MM.1S (cell line): ENCODE results near the gene LRRC71.

Experiments used
- DNase-seq: peaks from one replicate; pipeline ENCODE4 v3.0.0-alpha.2; 2015
- H2AFZ ChIP-seq: fragments of 300-600 bp; sonication (generic); 2 replicates; pipeline ENCODE4 v1.6.0; 2016; ENCODE audit warnings: antibody characterized with exemption, low read length
- H3F3A ChIP-seq: fragments of 300-600 bp; sonication (generic); 2 replicates; pipeline ENCODE4 v1.6.1; 2016; ENCODE audit warnings: mild to moderate bottlenecking, antibody characterized with exemption, low read length, moderate library complexity, mixed read lengths; ENCODE audit not compliant: insufficient read depth
- H3K27ac ChIP-seq: fragments of 300-600 bp; sonication (generic); 2 replicates; pipeline ENCODE4 v1.5.1; 2016; ENCODE audit warnings: mild to moderate bottlenecking, low read length
- H3K27me3 ChIP-seq: fragments of 300-600 bp; sonication (generic); replicated peaks from 2 replicates; pipeline ENCODE4 v1.6.0; 2016; ENCODE audit warnings: low read length; ENCODE audit not compliant: insufficient read depth
- H3K36me3 ChIP-seq: fragments of 300-600 bp; sonication (generic); replicated peaks from 2 replicates; pipeline ENCODE4 v1.6.1; 2016; ENCODE audit warnings: mild to moderate bottlenecking, low read length, mixed read lengths; ENCODE audit not compliant: insufficient read depth
- H3K4me1 ChIP-seq: fragments of 300-600 bp; sonication (generic); 2 replicates; pipeline ENCODE4 v1.6.1; 2016; ENCODE audit warnings: low read length, mixed read lengths
- H3K4me2 ChIP-seq: fragments of 300-600 bp; sonication (generic); 2 replicates; pipeline ENCODE4 v1.6.0; 2016; ENCODE audit warnings: low read depth, low read length
- H3K4me3 ChIP-seq: fragments of 300-600 bp; sonication (generic); 2 replicates; pipeline ENCODE4 v1.5.1; 2016; ENCODE audit warnings: low read length, mixed read lengths
- H3K79me2 ChIP-seq: fragments of 300-600 bp; sonication (generic); 2 replicates; pipeline ENCODE4 v1.6.1; 2016; ENCODE audit warnings: mixed run types, low read length, mixed read lengths
- H3K9ac ChIP-seq: fragments of 300-600 bp; sonication (generic); 2 replicates; pipeline ENCODE4 v1.6.1; 2016; ENCODE audit warnings: low read length, mixed read lengths
- H3K9me2 ChIP-seq: fragments of 300-600 bp; sonication (generic); replicated peaks from 2 replicates; pipeline ENCODE4 v1.6.1; 2016; ENCODE audit warnings: mild to moderate bottlenecking, low read length, mixed read lengths; ENCODE audit not compliant: insufficient read depth
- H3K9me3 ChIP-seq: fragments of 300-600 bp; sonication (generic); replicated peaks from 2 replicates; pipeline ENCODE4 v1.6.1; 2016; ENCODE audit warnings: mild to moderate bottlenecking, low read length, mixed read lengths; ENCODE audit not compliant: insufficient read depth
- H4K20me1 ChIP-seq: fragments of 300-600 bp; sonication (generic); 2 replicates; pipeline ENCODE4 v1.6.1; 2016; ENCODE audit warnings: mild to moderate bottlenecking, low read length, moderate library complexity, mixed read lengths; ENCODE audit not compliant: insufficient read depth
- CTCF ChIP-seq: fragments of 300-600 bp; sonication (generic); IDR thresholded peaks from 2 replicates; pipeline ENCODE4 v1.5.1; 2016; ENCODE audit warnings: antibody characterized with exemption, low read length, mixed read lengths
- EZH2 ChIP-seq: fragments of 300-600 bp; sonication (generic); optimal IDR thresholded peaks from 2 replicates; pipeline ENCODE3; 2017; ENCODE audit warnings: low read depth, mild to moderate bottlenecking, antibody characterized with exemption, low read length, mixed read lengths
- EZH2phosphoT487 ChIP-seq: fragments of 300-600 bp; sonication (generic); IDR thresholded peaks from 2 replicates; pipeline ENCODE4 v1.6.1; 2018; ENCODE audit warnings: antibody characterized with exemption, low read length

Gene LRRC71

GRCh38 chr1:156969496-156969895 lies 49.1 kb downstream of the LRRC71 start:
- Histone ChIP-seq H3K36me3 (no peaks in the 10 kb centered on the region), H3K9ac (no peak overlapping the region)

GRCh38 chr1:156970017-156970416 lies 49.6 kb downstream of the LRRC71 start:
- H3K4me1 ChIP-seq, result no peaks in the 10 kb centered on the region
- no peaks in the 10 kb centered on the region for H3K9me2 ChIP-seq
- no peak overlapping the region for H3K9ac ChIP-seq
- no peak overlapping the region for H3K27ac ChIP-seq
- no peak for DNase-seq
- no peaks in the 10 kb centered on the region for H3F3A ChIP-seq
- TF ChIP-seq EZH2phosphoT487 (no peak), EZH2 (no peak), CTCF (peak; percentile 32; the same call in 1 of the 2 replicates)
- no peaks in the 10 kb centered on the region for H4K20me1 ChIP-seq
- no peaks in the 10 kb centered on the region for H3K79me2 ChIP-seq
- H3K4me2 ChIP-seq, result no peak overlapping the region
- no peaks in the 10 kb centered on the region for H3K27me3 ChIP-seq
- no peak overlapping the region for H2AFZ ChIP-seq
- no peaks in the 10 kb centered on the region for H3K36me3 ChIP-seq
- H3K9me3 ChIP-seq, result no peaks in the 10 kb centered on the region
- H3K4me3 ChIP-seq, result no peak overlapping the region

More at GRCh38 chr1:156969496-156969895, 49.1 kb downstream of the LRRC71 start:
- Histone ChIP-seq H3K79me2 (no peaks in the 10 kb centered on the region), H3F3A (no peaks in the 10 kb centered on the region), H3K9me3 (no peaks in the 10 kb centered on the region), H3K4me3 (no peak overlapping the region), H3K4me2 (no peak overlapping the region), H4K20me1 (no peaks in the 10 kb centered on the region), H3K27ac (no peak overlapping the region), H2AFZ (no peak overlapping the region), H3K9me2 (no peaks in the 10 kb centered on the region), H3K4me1 (no peaks in the 10 kb centered on the region), H3K27me3 (no peaks in the 10 kb centered on the region)
- DNase-seq, result no peak
- TF ChIP-seq CTCF (no peak), EZH2 (no peak), EZH2phosphoT487 (no peak)

- Histone ChIP-seq H3K27me3 (no peaks in the 10 kb centered on the region), H3K9ac (no peak overlapping the region), H3K9me2 (no peaks in the 10 kb centered on the region), H2AFZ (no peak overlapping the region), H3K79me2 (no peaks in the 10 kb centered on the region), H3K9me3 (no peaks in the 10 kb centered on the region), H3K4me1 (no peaks in the 10 kb centered on the region), H3K36me3 (no peaks in the 10 kb centered on the region), H3K27ac (no peak overlapping the region), H3K4me3 (no peak overlapping the region), H4K20me1 (no peaks in the 10 kb centered on the region), H3F3A (no peaks in the 10 kb centered on the region), H3K4me2 (no peak overlapping the region)
- DNase-seq, result no peak
- no peak for TF ChIP-seq EZH2phosphoT487
- TF ChIP-seq CTCF, result no peak
- TF ChIP-seq EZH2, result no peak
These were observed 53.0 kb downstream of the LRRC71 start for GRCh38 chr1:156973417-156973816.
